Measurements from ENCODE around the gene MECR.

MECR gene

DNA sequence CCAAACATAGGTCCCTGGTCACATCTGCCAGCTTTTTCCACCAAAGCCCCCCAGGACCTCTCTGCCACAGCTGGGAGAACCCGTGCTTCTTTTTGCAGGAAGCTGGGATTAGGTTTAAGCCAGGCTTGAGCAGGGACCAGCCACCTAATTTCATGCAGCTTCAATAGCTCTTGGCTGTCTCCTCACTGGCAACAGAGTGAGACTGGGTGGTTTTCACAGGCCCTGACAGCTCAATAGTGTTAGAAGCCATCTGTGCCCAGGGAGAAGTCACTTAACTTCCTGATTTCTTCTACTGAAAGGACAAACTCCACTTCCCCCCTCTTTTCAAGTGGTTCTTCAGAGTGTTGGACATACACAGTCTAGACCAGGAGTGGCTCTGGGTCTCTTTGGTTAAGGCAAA lies 28.7 kb downstream of the MECR start:
- DNase-seq (ENCODE audit: low read depth, low spot score) = no peak

DNA sequence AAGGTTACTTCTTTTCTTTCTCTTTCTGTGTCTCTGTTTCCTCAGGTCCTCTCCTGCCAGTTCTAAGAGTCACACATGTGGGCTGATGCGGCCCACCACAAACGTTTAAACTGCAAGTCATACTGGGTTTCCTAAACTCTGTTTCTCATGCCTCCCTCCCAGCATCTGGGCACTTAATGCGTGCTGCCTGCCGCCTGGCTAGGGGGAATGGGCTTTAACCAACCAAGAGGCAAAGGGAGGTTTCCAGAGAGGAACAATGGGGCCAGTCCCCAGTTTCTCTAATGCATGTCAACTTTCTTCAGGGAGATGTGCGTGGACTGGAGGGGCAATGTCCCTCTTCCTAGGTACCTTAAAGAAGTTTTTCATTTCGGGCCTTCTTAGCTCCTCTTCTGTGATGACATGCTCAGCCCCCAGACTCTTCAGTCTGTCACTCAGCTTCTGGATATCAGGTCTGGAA lies 29.1 kb downstream of the MECR start:
- no peak for DNase-seq (ENCODE audit: low read depth, low spot score)

GRCh38 chr1:29200906-29201594 lies 29.7 kb downstream of the MECR start:
- no peak for DNase-seq (ENCODE audit: low read depth, low spot score)

DNA sequence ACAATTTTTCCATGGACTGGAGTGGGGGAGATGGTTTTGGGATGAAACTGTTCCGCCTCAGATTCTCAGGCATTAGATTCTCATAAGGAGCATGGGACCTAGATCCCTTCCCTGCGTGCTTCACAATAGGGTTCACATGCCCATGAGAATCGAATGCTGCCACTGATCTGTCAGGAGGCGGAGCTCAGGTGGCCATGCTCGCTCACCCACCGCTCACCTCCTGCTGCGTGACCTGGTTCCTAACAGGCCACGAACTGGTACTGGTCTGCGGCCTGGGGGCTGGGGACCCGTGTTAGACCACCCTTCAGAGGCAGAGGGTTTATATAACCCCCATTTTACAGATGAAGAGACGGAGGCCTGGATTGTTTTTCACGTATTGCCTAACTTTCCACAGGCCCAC lies 32.7 kb downstream of the MECR start:
- DNase-seq (ENCODE audit: low read depth, low spot score) = no peak

- DNase-seq (ENCODE audit: low read depth, low spot score) = peak; percentile 60
Observed at GRCh38 chr1:29197590-29197924, 33.2 kb downstream of the MECR start.

DNA sequence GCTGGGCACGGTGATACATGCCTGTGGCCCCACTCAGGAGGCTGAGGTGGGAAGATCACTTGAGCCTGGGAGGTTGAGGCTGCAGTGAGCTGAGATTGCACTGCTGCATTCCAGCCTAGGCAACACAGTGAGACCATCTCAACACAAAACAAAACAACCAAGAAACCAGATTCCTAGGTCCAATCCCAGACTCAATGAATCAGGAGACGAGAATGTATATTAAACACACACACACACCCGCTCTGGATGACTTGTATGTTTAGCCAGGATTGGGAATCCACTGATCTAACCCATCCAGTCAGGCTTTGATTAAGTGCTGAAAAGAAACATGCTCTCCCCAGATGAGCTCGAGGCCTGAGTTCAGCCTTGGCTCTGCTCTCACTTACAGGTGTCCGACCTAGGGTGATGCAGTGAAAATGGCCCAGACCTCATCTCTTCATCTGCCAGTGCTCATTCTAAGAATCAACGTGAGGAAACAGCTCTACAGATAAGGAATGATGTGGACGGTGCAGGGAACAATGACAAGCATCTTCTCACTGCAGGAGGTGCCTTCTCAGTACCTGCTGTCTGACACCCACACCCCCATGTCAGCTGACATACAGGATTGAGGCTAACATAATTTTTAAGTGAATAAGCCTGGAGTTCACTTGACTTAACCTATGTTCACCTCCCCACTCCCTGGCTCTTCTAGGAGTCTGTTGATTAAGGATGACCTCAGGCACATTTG lies 33.7 kb downstream of the MECR start:
- DNase-seq (ENCODE audit: low read depth, low spot score) = peak; percentile 75

GRCh38 chr1:29195881-29196291 lies 34.8 kb downstream of the MECR start:
- peak; percentile 79 for DNase-seq (ENCODE audit: low read depth, low spot score)

DNA sequence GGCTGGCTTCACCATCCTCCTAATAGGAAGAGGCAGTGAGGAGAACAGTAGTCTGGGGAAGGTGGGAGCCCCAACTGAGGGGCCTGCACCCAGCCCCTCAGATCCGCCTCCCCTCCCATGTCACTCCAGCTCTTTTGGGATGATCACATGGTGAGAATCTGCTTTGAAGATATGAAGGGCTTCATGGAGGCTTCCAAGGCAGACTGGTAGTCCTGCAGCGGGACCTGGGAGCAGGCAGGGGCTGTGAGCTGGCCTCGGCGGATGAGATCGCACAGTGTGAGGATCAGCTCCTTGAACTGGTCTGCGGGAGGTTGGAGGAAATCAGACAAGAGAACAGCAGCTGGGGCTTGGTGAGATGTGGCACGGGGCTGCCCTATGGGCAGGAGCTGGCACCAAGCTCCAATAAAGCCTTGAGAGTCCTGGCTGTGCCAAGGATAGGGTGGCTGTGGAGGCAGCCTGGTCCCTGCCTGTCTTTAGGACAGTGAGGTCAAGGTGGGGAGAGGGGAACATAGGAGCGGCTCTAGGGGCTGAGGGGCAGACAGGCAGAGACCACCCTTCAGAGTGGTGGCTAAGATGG lies 36.8 kb downstream of the MECR start:
- DNase-seq (ENCODE audit: low read depth, low spot score) = no peak

GRCh38 chr1:29190718-29191117 lies 40.0 kb downstream of the MECR start:
- no peak for DNase-seq (ENCODE audit: low read depth, low spot score)

- DNase-seq (ENCODE audit: low read depth, low spot score) = no peak
Observed at GRCh38 chr1:29186707-29187106, 44.0 kb downstream of the MECR start.

GRCh38 chr1:29186252-29186651 lies 44.5 kb downstream of the MECR start:
- no peak for DNase-seq (ENCODE audit: low read depth, low spot score)

- no peak for DNase-seq (ENCODE audit: low read depth, low spot score)
Observed at GRCh38 chr1:29183287-29183686, 47.4 kb downstream of the MECR start.

DNA sequence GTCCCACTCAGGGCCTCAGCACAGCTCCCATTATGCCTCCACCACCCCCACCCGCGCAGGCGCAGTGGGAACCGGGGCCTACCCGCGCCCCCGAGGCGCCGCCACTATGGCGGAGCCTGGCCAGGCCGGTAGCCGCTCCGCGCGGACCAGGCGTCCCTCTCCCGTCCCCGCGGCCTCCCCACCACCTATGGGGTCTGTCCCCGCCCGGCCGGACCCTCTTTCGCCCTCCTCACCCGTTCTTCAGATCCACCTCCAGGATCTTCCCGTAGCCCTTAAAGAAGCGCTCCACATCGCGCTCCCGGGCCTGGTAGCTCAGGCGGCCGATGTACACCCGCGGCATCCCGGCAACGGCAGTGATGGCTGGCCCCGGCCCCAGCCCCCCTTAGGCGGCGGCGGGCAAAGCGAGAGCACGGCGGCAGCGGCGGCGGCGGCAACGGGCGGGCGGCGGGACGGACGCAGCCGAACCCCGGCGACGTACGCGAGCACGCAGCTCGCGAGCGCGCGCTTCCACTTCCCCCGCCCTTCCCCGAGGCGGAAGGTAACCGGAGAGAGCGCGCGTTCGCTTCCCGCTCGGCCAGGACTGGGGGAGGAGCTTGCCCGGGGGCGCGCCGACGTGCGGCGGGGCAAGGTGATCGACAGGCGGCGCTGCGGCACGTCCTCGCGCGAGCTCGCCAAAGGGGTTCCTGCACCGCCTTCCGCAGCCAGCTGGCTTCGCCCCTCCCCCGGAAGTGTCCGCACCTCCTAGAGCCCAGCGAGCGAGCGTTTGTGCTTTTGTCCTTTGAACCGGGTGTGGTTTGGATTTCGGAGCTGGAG lies 49.1 kb downstream of the MECR start, which contains the start of gene SRSF4:
SRSF4 (minus strand) TSS at position 488 of the 813 bp plus-strand sequence; CDS start at position 340, 148 bp downstream.
- peak; percentile 100 for DNase-seq (ENCODE audit: low read depth, low spot score)

DNA sequence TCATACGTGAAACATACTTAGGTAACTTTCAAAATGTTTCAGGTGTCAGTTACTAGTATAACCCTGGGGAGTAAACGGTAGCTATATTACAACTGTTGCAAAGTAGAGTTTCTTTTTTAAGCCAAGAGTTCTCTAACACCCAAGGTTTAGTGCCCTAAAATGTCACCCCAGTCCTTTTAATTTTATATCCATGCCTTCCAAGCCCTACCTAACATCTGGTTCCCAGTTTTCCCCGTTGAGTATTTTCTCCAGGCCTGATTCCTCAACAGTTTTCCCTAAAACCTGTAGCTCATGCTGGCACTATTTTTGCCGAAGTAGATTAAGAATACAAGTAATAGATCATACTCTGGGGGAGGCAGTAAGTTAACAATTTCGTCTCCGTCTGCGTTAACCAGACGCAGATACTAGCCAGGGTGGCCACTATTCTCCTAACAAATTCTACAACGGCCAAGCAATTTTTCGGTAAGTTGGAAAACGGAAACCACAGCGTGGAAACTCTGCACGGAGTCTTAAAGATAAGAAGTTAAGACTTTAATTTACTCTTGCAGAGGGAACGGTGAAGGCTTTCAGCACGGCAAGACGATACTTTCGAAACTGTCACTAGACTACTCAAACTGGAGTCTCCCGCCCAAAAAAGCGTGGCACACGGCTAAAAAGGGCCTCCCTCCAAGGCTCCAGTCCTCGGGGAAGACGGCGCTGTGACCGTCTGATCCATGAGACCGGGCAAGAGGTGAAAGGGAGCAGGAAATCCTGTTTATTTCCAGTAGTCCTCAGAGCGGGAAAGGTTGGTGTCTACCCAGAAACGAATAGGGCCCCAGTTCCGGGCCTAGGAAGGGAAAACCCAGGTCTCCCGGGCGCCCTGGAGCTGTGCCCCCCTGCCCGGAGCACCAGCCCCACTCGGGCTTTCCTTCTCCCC lies 50.0 kb downstream of the MECR start:
- no peak for DNase-seq (ENCODE audit: low read depth, low spot score)

- no peak for DNase-seq (ENCODE audit: low read depth, low spot score)
Observed at GRCh38 chr1:29179641-29180184, 51.0 kb downstream of the MECR start.

GRCh38 chr1:29177022-29177705 lies 53.6 kb downstream of the MECR start:
- DNase-seq (ENCODE audit: low read depth, low spot score) = no peak

GRCh38 chr1:29176576-29176975 lies 54.2 kb downstream of the MECR start:
- DNase-seq (ENCODE audit: low read depth, low spot score) = peak; percentile 48

DNA sequence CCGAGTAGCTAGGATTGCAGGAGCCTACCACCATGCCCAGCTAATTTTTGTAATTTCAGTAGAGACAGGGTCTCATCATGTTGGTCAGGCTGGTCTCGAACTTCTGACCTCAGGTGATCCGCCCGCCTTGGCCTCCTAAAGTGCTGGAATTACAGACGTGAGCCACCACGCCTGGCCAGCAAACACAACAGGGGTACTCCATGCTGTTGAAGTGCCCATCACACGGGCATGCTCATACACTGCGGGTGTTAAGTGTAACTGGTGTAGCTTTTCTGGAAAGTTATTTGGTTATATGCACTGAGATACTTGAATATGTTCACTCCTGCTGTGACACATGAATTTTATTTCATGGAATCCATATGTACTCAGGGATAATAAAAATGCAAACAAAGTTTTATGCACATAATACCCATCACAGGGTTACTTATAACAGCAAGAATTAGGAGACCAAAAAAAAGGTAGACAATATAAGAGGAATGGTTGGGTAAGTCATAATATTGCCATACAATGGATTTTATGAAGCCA lies 58.3 kb downstream of the MECR start:
- DNase-seq (ENCODE audit: low read depth, low spot score) = no peak

DNA sequence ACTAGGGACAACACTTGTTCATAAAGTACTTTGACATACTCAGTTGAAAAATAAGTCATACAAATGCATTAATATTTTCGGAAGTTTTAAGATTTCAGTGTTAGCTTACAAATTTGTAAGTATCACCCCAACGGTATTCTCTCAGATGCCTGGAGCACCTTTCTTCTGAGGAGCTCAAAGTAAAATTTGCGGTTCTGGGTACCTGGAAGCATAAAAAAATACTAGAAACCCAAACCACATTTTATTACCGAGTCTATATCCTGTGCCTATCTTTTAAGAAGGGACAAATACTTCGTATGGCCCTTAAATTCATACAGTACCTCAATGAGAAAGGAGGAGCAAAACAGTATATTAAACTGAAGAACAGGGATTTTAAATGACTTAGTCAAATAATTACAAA lies 59.2 kb downstream of the MECR start:
- DNase-seq (ENCODE audit: low read depth, low spot score) = no peak

- no peak for DNase-seq (ENCODE audit: low read depth, low spot score)
Observed at GRCh38 chr1:29171089-29171488, 59.6 kb downstream of the MECR start.
